Mesodermal cell (in vitro differentiated cells): ENCODE measurements around the gene RHOBTB1.
A peak's percentile ranks its signal among the peaks of the same experiment; 100 is the strongest.

Experiments
- H3K27ac ChIP-seq: 2 replicates; pipeline ENCODE4 v1.7.0; 2013; ENCODE audit warnings: mild to moderate bottlenecking, low read depth, low read length, moderate library complexity; ENCODE audit not compliant: severe bottlenecking
- H3K36me3 ChIP-seq: 2 replicates; pipeline ENCODE4 v1.7.1; 2013; ENCODE audit warnings: mild to moderate bottlenecking, low read length, moderate library complexity; ENCODE audit not compliant: control insufficient read depth, insufficient read depth
- H3K4me1 ChIP-seq: one replicate; pipeline ENCODE4 v1.7.1; 2013; ENCODE audit warnings: mild to moderate bottlenecking, low read length; ENCODE audit not compliant: insufficient read depth, control insufficient read depth, poor library complexity, severe bottlenecking
- H3K4me3 ChIP-seq: 2 replicates; pipeline ENCODE4 v1.7.0; 2013; ENCODE audit warnings: low read length, control low read depth, mild to moderate bottlenecking; ENCODE audit not compliant: insufficient read depth, poor library complexity, severe bottlenecking; ENCODE audit errors: extremely low read depth
- H3K9me3 ChIP-seq: 2 replicates; pipeline ENCODE4 v1.7.1; 2013; ENCODE audit warnings: mild to moderate bottlenecking, low read length, moderate library complexity; ENCODE audit not compliant: control insufficient read depth
- WGBS, 2 experiments: methylation state at CpG; one replicate each; pipeline ENCODE4 v1.1.5; 2013; ENCODE audit warnings: missing lambda C conversion rate in 2 of 2; ENCODE audit not compliant: insufficient coverage in 2 of 2; 5-methylcytosine and 5-hydroxymethylcytosine counted together

Gene RHOBTB1

GRCh38 chr10:60823324-60823723 is 120.7 kb downstream of the RHOBTB1 start:
- H3K4me1 ChIP-seq: peaks cover 49% of the 10 kb centered on the region
- H3K9me3 ChIP-seq: no peaks in the 10 kb centered on the region
- H3K36me3 ChIP-seq: no peaks in the 10 kb centered on the region
- no peak overlapping the region for H3K27ac ChIP-seq
- WGBS, 2 experiments: no CpG with 5 or more reads among the region's 1 CpG
- no peak overlapping the region for H3K4me3 ChIP-seq

- no peaks in the 10 kb centered on the region for H3K9me3 ChIP-seq
- peaks cover 48% of the 10 kb centered on the region for H3K4me1 ChIP-seq
- H3K4me3 ChIP-seq: no peak overlapping the region
- 82 to 93% methylated on average over 3 to 4 of the region's 4 CpGs for whole genome bisulfite sequencing, 2 experiments
- H3K36me3 ChIP-seq: no peaks in the 10 kb centered on the region
- no peak overlapping the region for H3K27ac ChIP-seq
These were observed 121.2 kb downstream of the RHOBTB1 start for GRCh38 chr10:60822809-60823208.

DNA sequence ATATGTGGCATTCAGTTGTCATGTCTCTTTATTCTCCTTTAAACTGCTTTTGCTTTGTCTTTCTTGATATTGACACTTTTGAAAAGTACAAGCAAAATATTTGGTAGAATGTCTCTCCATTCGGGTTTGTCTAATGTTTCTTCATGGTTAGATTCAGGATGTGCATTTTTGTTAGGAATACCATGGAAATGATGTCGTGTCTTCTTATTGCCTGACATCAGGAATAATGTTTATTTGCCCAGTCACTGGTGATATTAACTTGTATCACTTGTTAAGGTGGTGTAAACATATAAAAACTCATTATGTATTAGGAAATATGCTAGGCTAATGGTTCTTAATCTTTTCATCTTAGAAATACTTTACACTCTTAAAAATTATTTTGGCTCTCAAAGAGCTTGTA is 122.3 kb downstream of the RHOBTB1 start:
- H3K27ac ChIP-seq: peak overlapping the region; percentile 39
- H3K4me3 ChIP-seq: no peak overlapping the region
- 83 to 100% methylated on average over 1 of the region's 2 CpGs for WGBS, 2 experiments
- H3K9me3 ChIP-seq: no peaks in the 10 kb centered on the region
- peaks cover 54% of the 10 kb centered on the region for H3K4me1 ChIP-seq
- no peaks in the 10 kb centered on the region for H3K36me3 ChIP-seq

DNA sequence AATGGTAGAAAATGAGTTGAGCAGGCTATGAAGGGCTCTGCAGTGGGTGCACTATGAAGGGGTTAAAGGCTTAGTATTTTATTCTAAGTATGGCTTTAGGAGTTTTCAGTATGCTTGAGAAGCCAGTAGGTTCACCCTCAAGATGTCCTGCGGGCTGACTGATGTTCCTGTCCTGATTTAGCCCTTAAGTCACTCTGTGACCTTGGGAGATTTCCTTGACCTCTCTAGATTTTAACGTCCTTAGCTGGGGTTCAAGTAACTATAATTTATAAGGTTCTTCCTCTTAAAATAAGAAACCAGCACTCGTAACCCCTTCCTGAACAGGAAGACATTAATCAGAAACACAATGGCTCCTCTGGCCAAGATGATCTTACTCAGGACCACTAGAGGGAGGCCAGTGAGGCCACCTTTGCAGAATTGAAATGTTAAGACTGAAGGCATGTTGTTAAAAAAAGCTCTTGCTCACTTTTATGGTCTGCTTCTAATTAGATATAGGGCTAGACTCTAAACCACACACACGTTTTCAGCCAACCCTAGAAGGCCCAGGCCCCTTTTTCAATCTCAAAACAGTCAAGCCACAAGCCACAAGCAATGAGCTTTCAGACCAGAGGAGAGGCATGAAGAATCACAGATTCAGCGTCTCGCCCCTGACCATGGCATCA is 123.8 kb downstream of the RHOBTB1 start:
- no peaks in the 10 kb centered on the region for H3K36me3 ChIP-seq
- H3K4me3 ChIP-seq: no peak overlapping the region
- peak overlapping the region; percentile 39 for H3K27ac ChIP-seq
- H3K9me3 ChIP-seq: no peaks in the 10 kb centered on the region
- WGBS, 2 experiments: 78 to 88% methylated on average over 3 to 4 of the region's 6 CpGs
- H3K4me1 ChIP-seq: peaks cover 53% of the 10 kb centered on the region
